ENCODE data around the gene MIF4GD.
"Not testable (repeated sequence)": the region's sequence is repeated elsewhere in the genome, so short reads cannot be mapped to it uniquely, and the experiment has no call there.

The MIF4GD gene

GRCh38 chr17:75261336-75262111 lies 9.5 kb downstream of the MIF4GD start, which contains the start of the genes GGA3 and MRPS7:
TSS of gene GGA3 (minus strand) at chr17:75261606. CDS start at chr17:75261587, 19 bp downstream.
TSS of gene MRPS7 (plus strand) at chr17:75261879. CDS start at chr17:75261901, 22 bp downstream.
- in situ Hi-C loops (cut with HindIII; ENCODE audit: low sequenced_read_pairs), result loop anchor here (5.0 kb wide), 1 partner anchor 61 kb away; no protein-coding TSS in a partner anchor

- in situ Hi-C loops (cut with HindIII; ENCODE audit: low sequenced_read_pairs), result loop anchor here (5.0 kb wide), 1 partner anchor 62 kb away; no protein-coding TSS in a partner anchor
These were observed 10.2 kb downstream of the MIF4GD start for GRCh38 chr17:75260641-75261335.

- in situ Hi-C loops (cut with HindIII; ENCODE audit: low sequenced_read_pairs), result not testable (repeated sequence)
These were observed 13.8 kb downstream of the MIF4GD start for GRCh38 chr17:75257228-75257627.

- in situ Hi-C loops (cut with HindIII; ENCODE audit: low sequenced_read_pairs), result not testable (repeated sequence)
These were observed 14.9 kb downstream of the MIF4GD start for GRCh38 chr17:75255954-75256698.

GRCh38 chr17:75252039-75252816 lies 18.8 kb downstream of the MIF4GD start:
- in situ Hi-C loops (cut with HindIII; ENCODE audit: low sequenced_read_pairs), result no loop called here

- in situ Hi-C loops (cut with HindIII; ENCODE audit: low sequenced_read_pairs), result no loop called here
These were observed 21.0 kb downstream of the MIF4GD start for GRCh38 chr17:75250009-75250471.

GRCh38 chr17:75249564-75249963 lies 21.5 kb downstream of the MIF4GD start:
- in situ Hi-C loops (cut with HindIII; ENCODE audit: low sequenced_read_pairs), result no loop called here

- in situ Hi-C loops (cut with HindIII; ENCODE audit: low sequenced_read_pairs), result no loop called here
These were observed 24.6 kb downstream of the MIF4GD start for GRCh38 chr17:75246404-75246803.

GRCh38 chr17:75245011-75245410 lies 26.0 kb downstream of the MIF4GD start:
- in situ Hi-C loops (cut with HindIII; ENCODE audit: low sequenced_read_pairs), result no loop called here

GRCh38 chr17:75244133-75244866 lies 26.7 kb downstream of the MIF4GD start:
- in situ Hi-C loops (cut with HindIII; ENCODE audit: low sequenced_read_pairs), result no loop called here

GRCh38 chr17:75242461-75243042 lies 28.5 kb downstream of the MIF4GD start:
- in situ Hi-C loops (cut with HindIII; ENCODE audit: low sequenced_read_pairs), result no loop called here

GRCh38 chr17:75241996-75242460 lies 29.0 kb downstream of the MIF4GD start:
- in situ Hi-C loops (cut with HindIII; ENCODE audit: low sequenced_read_pairs), result no loop called here

- in situ Hi-C loops (cut with HindIII; ENCODE audit: low sequenced_read_pairs), result no loop called here
These were observed 29.5 kb downstream of the MIF4GD start for GRCh38 chr17:75241502-75241901.

- in situ Hi-C loops (cut with HindIII; ENCODE audit: low sequenced_read_pairs), result no loop called here
These were observed 29.9 kb downstream of the MIF4GD start for GRCh38 chr17:75241143-75241430.

- in situ Hi-C loops (cut with HindIII; ENCODE audit: low sequenced_read_pairs), result no loop called here
These were observed 30.5 kb downstream of the MIF4GD start for GRCh38 chr17:75240394-75241142.

GRCh38 chr17:75239778-75240393 lies 31.1 kb downstream of the MIF4GD start:
- in situ Hi-C loops (cut with HindIII; ENCODE audit: low sequenced_read_pairs), result no loop called here

- in situ Hi-C loops (cut with HindIII; ENCODE audit: low sequenced_read_pairs), result no loop called here
These were observed 31.8 kb downstream of the MIF4GD start for GRCh38 chr17:75239214-75239613.

- in situ Hi-C loops (cut with HindIII; ENCODE audit: low sequenced_read_pairs), result no loop called here
These were observed 32.3 kb downstream of the MIF4GD start for GRCh38 chr17:75238684-75239191.
